Left lung (tissue), 10 donors: ENCODE data around the gene MMP21. TPM values are rescaled to one million over a fixed set of nuclear protein-coding genes. Genes with fewer than 3 reads are reported as not detected.
A peak's percentile ranks its signal among the peaks of the same experiment; 100 is the strongest.

Experiments
- ATAC-seq: fragments of 200-7000 bp; cut with Tn5 transposase; one replicate; pipeline ENCODE4 v1.9.1; 2020; ENCODE audit warnings: moderate library complexity
- DNase-seq, 4 donors: peaks; one replicate each; pipeline ENCODE4 v3.0.0-alpha.2; 2013 to 2020
- H3K27ac ChIP-seq, 2 donors: fragments of 200-600 bp; sonication (generic) in 1 of 2; one replicate each; pipeline versions ENCODE4 v1.5.0 to v1.8.0; 2020 to 2021
- H3K27me3 ChIP-seq, 2 donors: fragments of 200-600 bp; sonication (generic) in 1 of 2; one replicate each; pipeline versions ENCODE4 v1.5.0 to v1.8.0; 2020 to 2021
- H3K36me3 ChIP-seq, 2 donors: fragments of 200-600 bp; sonication (generic) in 1 of 2; one replicate each; pipeline versions ENCODE4 v1.5.0 to v1.8.0; 2020 to 2021
- H3K4me1 ChIP-seq, 2 donors: fragments of 200-600 bp; one replicate each; pipeline ENCODE4 v1.8.0; 2021
- H3K4me3 ChIP-seq, 2 donors: fragments of 200-600 bp; sonication (generic) in 1 of 2; one replicate each; pipeline versions ENCODE4 v1.5.0 to v1.8.0; 2020 to 2021; ENCODE audit warnings: mild to moderate bottlenecking in 1 of 2
- H3K9me3 ChIP-seq, 2 donors: fragments of 200-600 bp; sonication (generic) in 1 of 2; one replicate each; pipeline versions ENCODE4 v1.5.0 to v1.8.0; 2020 to 2021
- intact Hi-C, 2 donors: fragments of 100-400 bp; cut with DNase I; formaldehyde crosslinking; loops; one replicate each; pipeline versions ENCODE4 v1.11.2 to v1.14.2; 2022
- polyA plus RNA-seq, 6 donors: library from polyadenylated mRNA; unstranded; fragments of 120-200 nt; gene quantifications; one replicate each; pipeline ENCODE4 v1.2.1, GENCODE V29; 2013; ENCODE audit not compliant: insufficient read length in 6 of 6
- total RNA-seq, 2 donors: library from RNA; stranded (reverse); fragmentation: NEBNext Ultra II Directional; extraction: Animal tissue kit (Norgen Biotek cat#: 25700); gene quantifications; one replicate each; pipeline ENCODE4 v1.2.1, GENCODE V29; 2021
- TF ChIP-seq, protein P1 (sequence below), 2 donors: fragments of 200-600 bp; sonication (generic) in 1 of 2; IDR thresholded peaks; one replicate each; pipeline versions ENCODE4 v1.5.0 to v1.8.0; 2021; ENCODE audit warnings: antibody characterized with exemption in 2 of 2
- donor health status: DM: no; HTN: yes; CAD: no.
- donor health status: DM: no; HTN: no; CAD: no.

Gene MMP21
- total and polyA plus RNA-seq, 8 donors, result 0.13 to 1.2 (median 0.70) TPM

DNA sequence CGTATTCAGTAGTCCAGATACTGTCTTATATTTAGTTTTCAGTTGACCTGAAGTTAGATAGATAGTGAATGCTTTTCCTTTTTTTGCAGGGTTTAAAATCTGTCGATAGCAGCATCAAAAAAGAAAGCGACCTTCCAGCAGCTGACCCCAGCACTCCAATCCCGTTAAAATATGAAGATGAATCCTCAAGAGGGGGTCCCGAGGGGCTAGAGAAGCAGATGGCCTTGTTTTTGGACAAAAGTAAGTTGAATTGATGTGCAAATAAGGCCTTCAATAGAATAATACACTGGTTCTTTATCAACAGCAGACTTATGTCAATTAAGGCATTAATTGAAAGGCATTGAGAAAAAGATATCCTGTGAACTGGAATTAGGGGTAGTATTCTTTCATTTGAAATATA is 37.4 kb downstream of the MMP21 start:
- H3K9me3 ChIP-seq, result no peaks in the 10 kb centered on the region
- peaks cover 0 to 100% of the 10 kb centered on the region in 2 donors for H3K36me3 ChIP-seq
- intact Hi-C loops, result no loop called here
- DNase-seq (no peak), ATAC-seq (no peak)
- no peaks in the 10 kb centered on the region for H3K27me3 ChIP-seq
- no peak overlapping the region for H3K4me3 ChIP-seq
- TF ChIP-seq, protein P1, sequence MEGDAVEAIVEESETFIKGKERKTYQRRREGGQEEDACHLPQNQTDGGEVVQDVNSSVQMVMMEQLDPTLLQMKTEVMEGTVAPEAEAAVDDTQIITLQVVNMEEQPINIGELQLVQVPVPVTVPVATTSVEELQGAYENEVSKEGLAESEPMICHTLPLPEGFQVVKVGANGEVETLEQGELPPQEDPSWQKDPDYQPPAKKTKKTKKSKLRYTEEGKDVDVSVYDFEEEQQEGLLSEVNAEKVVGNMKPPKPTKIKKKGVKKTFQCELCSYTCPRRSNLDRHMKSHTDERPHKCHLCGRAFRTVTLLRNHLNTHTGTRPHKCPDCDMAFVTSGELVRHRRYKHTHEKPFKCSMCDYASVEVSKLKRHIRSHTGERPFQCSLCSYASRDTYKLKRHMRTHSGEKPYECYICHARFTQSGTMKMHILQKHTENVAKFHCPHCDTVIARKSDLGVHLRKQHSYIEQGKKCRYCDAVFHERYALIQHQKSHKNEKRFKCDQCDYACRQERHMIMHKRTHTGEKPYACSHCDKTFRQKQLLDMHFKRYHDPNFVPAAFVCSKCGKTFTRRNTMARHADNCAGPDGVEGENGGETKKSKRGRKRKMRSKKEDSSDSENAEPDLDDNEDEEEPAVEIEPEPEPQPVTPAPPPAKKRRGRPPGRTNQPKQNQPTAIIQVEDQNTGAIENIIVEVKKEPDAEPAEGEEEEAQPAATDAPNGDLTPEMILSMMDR (IDR thresholded peaks at IDR 0.05), result no peak
- H3K27ac ChIP-seq, result no peak overlapping the region
- H3K4me1 ChIP-seq, result no peaks in the 10 kb centered on the region

DNA sequence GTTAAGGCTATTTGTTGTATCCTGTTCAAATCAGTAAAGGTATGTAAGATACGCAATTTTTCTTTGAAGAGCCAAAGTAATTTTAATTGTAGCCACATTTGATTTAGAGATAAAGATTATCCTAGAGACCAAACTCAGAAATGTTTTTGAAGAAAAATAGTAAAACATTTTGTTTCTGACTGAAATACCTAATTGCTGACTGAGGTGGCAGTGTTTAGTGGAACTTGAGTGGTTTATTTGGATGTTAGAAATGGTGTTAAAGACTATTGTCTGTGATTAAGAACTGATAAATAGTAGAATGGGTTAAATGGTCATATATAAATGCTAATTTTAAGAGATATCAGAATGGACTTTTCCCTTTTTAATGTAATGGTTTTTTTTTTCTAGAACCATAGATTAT is 40.8 kb downstream of the MMP21 start:
- Histone ChIP-seq H3K4me1 (no peaks in the 10 kb centered on the region), H3K36me3 (peaks cover 0 to 100% of the 10 kb centered on the region in 2 donors), H3K27ac (no peak overlapping the region), H3K27me3 (no peaks in the 10 kb centered on the region), H3K4me3 (no peak overlapping the region), H3K9me3 (no peaks in the 10 kb centered on the region)
- TF ChIP-seq, protein P1 (IDR thresholded peaks at IDR 0.05), result no peak
- intact Hi-C loops, result no loop called here
- ATAC-seq (no peak), DNase-seq (no peak)

DNA sequence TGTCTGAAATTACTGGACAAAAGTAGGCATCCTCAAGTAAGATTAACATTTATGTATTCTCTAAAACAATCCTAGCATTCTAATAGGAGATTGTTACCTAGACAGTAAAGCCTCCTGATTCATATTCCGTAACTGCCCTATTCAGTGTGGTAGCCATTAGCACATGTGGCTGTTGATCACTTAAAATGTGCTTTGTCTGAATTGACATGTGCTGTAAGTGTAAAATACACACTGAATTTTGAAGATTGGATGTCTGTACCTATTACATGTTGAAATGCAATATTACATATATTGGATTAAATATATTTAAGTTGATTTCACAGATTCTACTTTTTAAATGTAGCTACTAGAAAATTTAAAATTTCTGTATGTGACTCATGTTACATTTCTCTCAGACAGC is 41.5 kb downstream of the MMP21 start:
- DNase-seq (no peak), ATAC-seq (no peak)
- no peak overlapping the region for H3K4me3 ChIP-seq
- H3K27ac ChIP-seq, result no peak overlapping the region
- H3K9me3 ChIP-seq, result no peaks in the 10 kb centered on the region
- H3K4me1 ChIP-seq, result no peaks in the 10 kb centered on the region
- no peaks in the 10 kb centered on the region for H3K27me3 ChIP-seq
- peaks cover 0 to 100% of the 10 kb centered on the region in 2 donors for H3K36me3 ChIP-seq
- TF ChIP-seq, protein P1 (IDR thresholded peaks at IDR 0.05), result no peak
- intact Hi-C loops, result no loop called here

DNA sequence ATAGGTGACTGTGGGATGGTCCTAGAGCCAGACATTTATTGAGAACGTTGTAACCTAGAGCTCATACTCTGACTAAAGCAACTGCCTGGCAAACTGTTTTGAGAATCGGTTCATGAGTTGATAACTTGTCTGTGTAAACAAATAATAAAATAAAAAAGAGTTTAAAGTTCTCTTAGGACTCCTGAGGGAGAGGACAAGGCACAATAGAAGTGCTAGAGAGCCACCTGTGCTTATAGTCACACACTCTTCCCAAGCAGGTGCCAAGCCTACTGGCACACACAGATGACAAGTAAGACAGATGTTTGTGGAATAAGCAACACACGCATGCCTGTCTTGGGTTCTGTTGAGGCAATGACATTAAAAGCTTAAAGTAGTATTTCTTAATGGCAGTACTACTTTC is 48.2 kb downstream of the MMP21 start:
- Histone ChIP-seq H3K36me3 (peaks cover 0 to 100% of the 10 kb centered on the region in 2 donors), H3K27ac (no peak overlapping the region), H3K4me1 (no peaks in the 10 kb centered on the region), H3K27me3 (no peaks in the 10 kb centered on the region), H3K9me3 (no peaks in the 10 kb centered on the region), H3K4me3 (no peak overlapping the region)
- intact Hi-C loops, result no loop called here
- ATAC-seq (no peak), DNase-seq (no peak)
- TF ChIP-seq, protein P1 (IDR thresholded peaks at IDR 0.05), result no peak

DNA sequence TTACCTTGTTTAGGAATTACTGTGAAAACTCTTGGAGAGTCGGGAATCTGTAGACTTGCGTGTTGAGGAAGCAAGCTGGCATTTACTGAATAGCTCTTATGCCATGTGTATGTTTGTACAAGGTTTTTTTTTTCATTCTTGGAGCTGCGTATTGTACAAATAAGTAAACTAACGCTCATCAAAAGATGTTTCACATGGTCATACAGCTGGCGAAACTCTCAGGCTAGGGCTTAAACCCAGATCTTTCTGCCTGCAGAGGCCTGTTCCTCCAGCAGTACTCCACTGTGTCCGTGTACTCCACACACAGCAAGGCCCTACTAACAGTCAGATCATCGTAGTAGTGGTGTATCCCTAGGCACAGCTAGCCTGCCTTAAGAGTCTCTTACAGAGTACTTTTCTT is 48.7 kb downstream of the MMP21 start:
- Histone ChIP-seq H3K9me3 (no peaks in the 10 kb centered on the region), H3K27ac (no peak overlapping the region), H3K4me3 (no peak overlapping the region), H3K4me1 (peaks cover 0 to under 1% of the 10 kb centered on the region in 2 donors), H3K27me3 (no peaks in the 10 kb centered on the region), H3K36me3 (peaks cover 0 to 100% of the 10 kb centered on the region in 2 donors)
- TF ChIP-seq, protein P1 (IDR thresholded peaks at IDR 0.05), result no peak
- intact Hi-C loops, result no loop called here
- ATAC-seq (peak; percentile 26), DNase-seq (no peak)
